NCI-H1694 (cell line): ENCODE data around the gene LMOD3.

Experiments used
- DNase-seq: peaks from one replicate; lab custom pipeline; 2025; lab: John Stamatoyannopoulos, UW

LMOD3 gene

DNA sequence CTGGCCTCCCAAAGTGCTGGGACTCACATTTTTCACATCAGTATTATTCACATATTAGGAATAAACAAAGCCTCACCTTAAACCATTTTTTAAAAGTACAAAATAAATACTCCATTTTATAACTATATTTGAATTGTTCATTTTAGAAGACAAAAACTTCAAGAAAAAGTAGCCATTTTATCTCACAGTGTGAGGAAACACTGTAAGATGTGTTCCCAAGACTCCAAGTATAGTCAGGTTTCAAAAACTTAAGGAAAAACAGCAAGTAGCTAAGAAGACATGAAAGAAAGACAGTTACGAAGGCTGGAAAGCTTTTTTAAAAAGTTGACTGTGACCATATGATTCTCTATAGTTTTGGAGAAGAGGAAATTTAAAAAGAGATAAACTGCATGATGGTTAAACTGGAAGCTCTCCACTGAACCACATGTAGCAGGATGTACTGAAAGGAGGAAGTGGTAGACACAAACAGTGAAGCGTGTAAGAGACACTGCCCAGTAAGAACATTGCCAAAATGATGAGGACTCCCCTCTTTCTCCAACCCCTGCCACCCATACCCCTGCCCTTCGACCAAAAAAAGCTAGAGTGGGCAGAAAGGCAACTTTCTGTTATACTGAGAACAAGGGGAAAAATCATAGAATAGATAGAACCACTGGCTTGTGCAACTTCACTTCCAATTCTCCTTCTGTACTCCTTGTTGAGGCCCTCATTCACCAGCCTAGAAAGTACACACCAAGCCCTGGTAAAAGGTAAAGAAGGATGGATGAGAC is 64.0 kb downstream of the LMOD3 start:
- DNase-seq = no peak
